ENCODE measurements around the gene MORN2. TPM values are rescaled to one million over a fixed set of nuclear protein-coding genes. Genes with fewer than 3 reads are reported as not detected.

The MORN2 gene
- total RNA-seq, 1 experiment from 2014 or later = 8.0 TPM

DNA sequence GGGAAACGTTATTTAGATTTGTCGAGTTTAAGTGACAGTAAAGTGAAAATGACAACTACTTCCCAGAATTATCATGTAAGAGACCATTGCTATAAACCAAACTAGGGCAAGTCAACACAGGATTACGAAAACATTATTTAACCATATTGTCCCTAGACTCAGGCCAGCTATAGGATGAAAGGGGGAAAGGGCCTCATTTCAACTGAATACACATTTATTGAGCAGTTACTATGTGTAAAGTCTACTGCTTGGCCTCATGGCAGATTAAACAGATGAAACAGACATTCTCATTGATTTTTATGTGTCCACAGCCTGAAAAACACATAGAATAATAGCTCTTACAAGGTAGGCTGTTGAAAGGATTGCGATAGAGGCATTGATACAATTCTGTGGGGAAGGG is 46.6 kb downstream of the MORN2 start:
- WGBS (ENCODE audit: extremely low coverage, insufficient read length, low lambda C conversion rate) = no CpG with 5 or more reads among the region's 4 CpGs
- no peak for DNase-seq
- no peaks in the 10 kb centered on the region for H3K79me2 ChIP-seq (ENCODE audit: insufficient read depth, low read length)
- no peak overlapping the region for H2BK20ac ChIP-seq (ENCODE audit: low read depth, low read length, poor library complexity, severe bottlenecking)
- H4K20me1 ChIP-seq (ENCODE audit: control insufficient read depth, insufficient read depth, insufficient read length) = no peaks in the 10 kb centered on the region
- no peak overlapping the region for H2AFZ ChIP-seq (ENCODE audit: low read length)
- H4K91ac ChIP-seq (ENCODE audit: insufficient read length, low read depth, low read length) = no peak overlapping the region
- H3K18ac ChIP-seq (ENCODE audit: insufficient read length, low read depth, low read length) = no peak overlapping the region
- H3K4me1 ChIP-seq (ENCODE audit: insufficient read depth, low read length) = no peaks in the 10 kb centered on the region
- H3T11ph ChIP-seq (ENCODE audit: low read length) = no peak overlapping the region
- no peak overlapping the region for H2AK5ac ChIP-seq (ENCODE audit: insufficient read length, low read length)
- H3K4me2 ChIP-seq (ENCODE audit: insufficient read depth, insufficient read length, low read length) = no peak overlapping the region
- H3K9ac ChIP-seq (ENCODE audit: extremely low read depth, insufficient read length, low read length) = no peak overlapping the region
- H3K4me3 Mint-ChIP-seq = no peak overlapping the region
- H2BK5ac ChIP-seq (ENCODE audit: insufficient read length, low read length) = no peak overlapping the region
- H3K56ac ChIP-seq (ENCODE audit: insufficient read length, low read depth, low read length) = no peak overlapping the region
- no peaks in the 10 kb centered on the region for H3K36me3 Mint-ChIP-seq (ENCODE audit: insufficient read depth in 1 of 3, low read depth in 3 of 3)
- no peaks in the 10 kb centered on the region for H3K9me3 Mint-ChIP-seq
- no peak overlapping the region for H3K14ac ChIP-seq (ENCODE audit: insufficient read depth, low read length)
- no peak overlapping the region for H2BK120ac ChIP-seq (ENCODE audit: low read depth, low read length, poor library complexity, severe bottlenecking)
- TF ChIP-seq, protein P1, sequence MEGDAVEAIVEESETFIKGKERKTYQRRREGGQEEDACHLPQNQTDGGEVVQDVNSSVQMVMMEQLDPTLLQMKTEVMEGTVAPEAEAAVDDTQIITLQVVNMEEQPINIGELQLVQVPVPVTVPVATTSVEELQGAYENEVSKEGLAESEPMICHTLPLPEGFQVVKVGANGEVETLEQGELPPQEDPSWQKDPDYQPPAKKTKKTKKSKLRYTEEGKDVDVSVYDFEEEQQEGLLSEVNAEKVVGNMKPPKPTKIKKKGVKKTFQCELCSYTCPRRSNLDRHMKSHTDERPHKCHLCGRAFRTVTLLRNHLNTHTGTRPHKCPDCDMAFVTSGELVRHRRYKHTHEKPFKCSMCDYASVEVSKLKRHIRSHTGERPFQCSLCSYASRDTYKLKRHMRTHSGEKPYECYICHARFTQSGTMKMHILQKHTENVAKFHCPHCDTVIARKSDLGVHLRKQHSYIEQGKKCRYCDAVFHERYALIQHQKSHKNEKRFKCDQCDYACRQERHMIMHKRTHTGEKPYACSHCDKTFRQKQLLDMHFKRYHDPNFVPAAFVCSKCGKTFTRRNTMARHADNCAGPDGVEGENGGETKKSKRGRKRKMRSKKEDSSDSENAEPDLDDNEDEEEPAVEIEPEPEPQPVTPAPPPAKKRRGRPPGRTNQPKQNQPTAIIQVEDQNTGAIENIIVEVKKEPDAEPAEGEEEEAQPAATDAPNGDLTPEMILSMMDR (conservative IDR thresholded peaks at IDR 0.05) = no peak
- no peaks in the 10 kb centered on the region for H3K79me1 ChIP-seq (ENCODE audit: insufficient read depth, low read depth, low read length, poor library complexity, severe bottlenecking)
- H4K5ac ChIP-seq (ENCODE audit: insufficient read length, low read depth, low read length) = no peak overlapping the region
- H4K8ac ChIP-seq (replicated peaks; ENCODE audit: insufficient read length, low read depth, low read length) = no peak overlapping the region
- H3K27me3 Mint-ChIP-seq (ENCODE audit: low read depth) = no peaks in the 10 kb centered on the region
- H2BK12ac ChIP-seq (ENCODE audit: insufficient read length, low read depth, low read length) = no peak overlapping the region
- no peak overlapping the region for H3K4ac ChIP-seq (ENCODE audit: low read depth, low read length)
- H3K4me1 Mint-ChIP-seq = peaks cover 0 to 12% of the 10 kb centered on the region in 2 experiments; a peak in 2 of 4 replicates
- no peaks in the 10 kb centered on the region for H3K27me3 ChIP-seq (ENCODE audit: insufficient read depth, low read length)
- no peak overlapping the region for H3K23ac ChIP-seq (ENCODE audit: insufficient read length, low read depth, low read length)
- H3K9me3 ChIP-seq (ENCODE audit: control insufficient read depth, low read depth, low read length) = no peaks in the 10 kb centered on the region
- no peak overlapping the region for H3K27ac ChIP-seq (ENCODE audit: insufficient read length, low read depth, low read length)
- no peak overlapping the region for H3K27ac Mint-ChIP-seq
- H3K23me2 ChIP-seq (ENCODE audit: insufficient read length, low read depth, low read length, poor library complexity, severe bottlenecking) = no peaks in the 10 kb centered on the region
- H2BK15ac ChIP-seq (ENCODE audit: low read depth, low read length) = no peak overlapping the region
